GM19239 (cell line): ENCODE results near the gene TLE4.

Source experiments
- DNase-seq: peaks from one replicate; pipeline ENCODE4 v3.0.0; 2011; ENCODE audit warnings: low spot score; ENCODE audit not compliant: insufficient read length
- FAIRE-seq: peaks from 2 replicates; lab custom pipeline; 2011; peaks lifted over from hg19 to GRCh38; lab: Jason Lieb, UNC

Gene TLE4

DNA sequence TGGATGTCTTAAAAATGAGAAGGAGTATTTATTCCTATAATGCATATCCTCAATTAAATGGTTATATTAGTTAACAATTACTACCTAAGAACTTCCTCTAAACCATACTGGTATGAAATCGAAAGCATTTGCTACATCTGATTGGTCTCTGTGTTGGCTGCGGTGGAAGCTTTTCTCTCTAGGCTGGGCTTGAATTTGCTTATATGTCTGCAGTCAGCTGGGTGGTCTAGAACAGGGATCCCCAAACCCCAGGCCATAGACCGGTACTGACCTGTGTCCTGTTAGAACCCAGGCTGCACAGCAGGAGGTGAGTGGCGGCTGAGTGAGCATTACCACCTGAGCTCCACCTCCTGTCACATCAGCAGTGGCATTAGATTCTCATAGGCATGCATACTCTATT is 112.3 kb downstream of the TLE4 start:
- DNase-seq, result no peak
- FAIRE-seq, result no peak

DNA sequence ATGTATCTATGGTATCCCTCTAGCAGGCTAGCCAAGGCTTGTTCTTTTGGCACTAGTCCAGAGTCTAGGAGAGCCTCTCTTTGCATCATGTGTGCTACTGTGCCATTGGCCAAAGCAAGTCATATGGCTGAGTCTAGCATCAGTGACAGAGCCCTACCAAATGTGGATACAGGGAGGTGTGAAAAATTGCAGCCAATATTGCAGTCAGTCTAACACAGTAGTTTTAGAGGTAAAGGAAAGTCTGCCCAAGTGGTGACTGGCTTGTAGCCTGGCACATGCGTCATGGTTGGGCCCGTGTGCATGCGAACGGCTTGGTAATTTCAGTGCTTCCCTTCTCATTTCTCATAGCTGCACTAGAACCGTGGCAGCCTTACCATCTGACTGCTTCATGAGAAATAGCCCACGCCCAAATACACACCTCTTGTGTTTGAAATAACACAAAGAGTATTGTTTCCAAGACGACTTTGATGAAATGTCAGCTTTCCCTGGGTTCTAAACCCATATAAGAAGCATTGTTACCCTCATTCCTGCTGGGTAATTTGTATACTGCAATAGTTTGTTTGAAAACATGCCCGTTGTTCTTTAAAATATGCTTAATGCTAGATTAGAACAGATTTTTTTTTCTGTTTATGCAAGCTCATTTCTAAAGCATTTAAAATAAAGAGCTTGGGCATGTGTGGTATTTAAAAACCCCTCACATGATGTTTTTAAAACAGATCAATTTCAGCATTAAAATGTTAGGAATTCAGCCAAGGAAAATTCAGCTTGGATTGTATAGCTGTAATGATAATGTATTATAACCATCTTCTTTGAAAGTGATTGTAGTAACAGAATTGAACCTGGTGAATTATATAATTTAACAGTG is 113.2 kb downstream of the TLE4 start:
- FAIRE-seq (no peak), DNase-seq (no peak)

DNA sequence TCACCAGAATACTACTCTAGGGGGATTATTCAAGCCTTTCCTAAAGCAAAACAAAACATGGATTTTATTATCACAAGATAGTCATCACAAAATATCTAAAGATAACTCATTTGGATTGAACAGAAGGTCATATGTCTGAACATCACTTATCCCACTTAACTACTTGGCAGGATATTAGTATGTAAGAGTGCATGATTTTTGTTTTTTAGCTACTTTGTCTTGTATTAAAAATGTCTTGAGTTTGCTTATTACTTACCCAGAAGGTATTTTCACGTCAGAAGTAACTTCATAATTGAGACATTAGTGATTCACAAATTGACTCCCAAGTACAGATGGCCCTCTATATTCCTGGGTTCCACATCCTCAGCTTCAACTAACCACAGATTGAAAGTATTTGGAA is 113.8 kb downstream of the TLE4 start:
- FAIRE-seq, result no peak

DNA sequence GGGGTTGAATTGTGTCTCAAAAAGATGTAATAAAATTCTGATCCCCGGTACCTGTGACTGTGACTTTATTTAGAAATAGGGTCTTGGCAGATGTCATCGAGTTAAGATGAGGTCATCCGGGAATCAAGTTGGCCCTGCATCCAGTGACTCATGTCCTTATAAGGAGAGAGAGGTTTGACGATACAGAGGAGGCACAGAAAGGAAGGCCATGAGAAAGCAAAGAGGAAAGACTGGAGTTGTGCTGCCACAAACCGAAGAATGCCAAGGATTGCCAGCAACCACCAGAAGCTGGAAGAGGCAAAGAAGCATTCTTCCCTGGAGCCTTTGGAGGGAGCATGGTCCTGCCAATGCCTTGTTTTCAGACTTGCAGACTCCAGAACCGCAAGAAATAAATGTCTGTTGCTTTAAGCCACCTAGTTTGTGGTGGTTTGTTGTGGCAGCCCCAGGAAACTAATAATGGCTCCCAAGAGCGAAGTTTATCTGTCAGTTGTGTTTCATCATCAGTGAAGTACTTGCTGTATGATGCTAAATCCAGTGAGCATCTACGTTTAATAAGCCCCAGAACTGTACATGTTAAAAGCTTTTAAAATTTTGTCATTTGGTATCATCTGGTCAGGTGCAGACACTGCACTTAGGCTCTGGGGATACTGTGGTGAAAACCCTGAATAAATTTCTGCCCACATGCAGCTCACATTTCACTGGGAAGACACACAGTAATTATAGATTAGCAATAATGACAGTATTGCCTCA is 114.8 kb downstream of the TLE4 start:
- FAIRE-seq, result no peak
- DNase-seq, result no peak

More for the DNA sequence above, 113.8 kb downstream of the TLE4 start:
- DNase-seq, result no peak

DNA sequence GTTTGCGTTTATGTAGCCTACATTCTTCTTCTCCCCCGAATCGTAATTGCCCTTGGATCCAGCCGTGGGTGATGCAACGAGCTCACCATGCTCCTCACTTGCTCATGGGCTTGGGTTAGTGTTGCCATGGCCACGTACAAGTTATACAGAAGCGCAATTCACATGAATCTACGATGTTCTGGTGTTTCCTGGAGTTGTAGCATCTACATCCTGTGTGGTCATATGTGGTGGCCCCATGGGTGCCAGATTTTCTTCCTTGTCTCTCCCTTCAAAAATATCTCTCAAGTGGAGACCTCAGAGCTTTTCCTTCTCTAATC is 115.3 kb downstream of the TLE4 start:
- DNase-seq (no peak), FAIRE-seq (no peak)

DNA sequence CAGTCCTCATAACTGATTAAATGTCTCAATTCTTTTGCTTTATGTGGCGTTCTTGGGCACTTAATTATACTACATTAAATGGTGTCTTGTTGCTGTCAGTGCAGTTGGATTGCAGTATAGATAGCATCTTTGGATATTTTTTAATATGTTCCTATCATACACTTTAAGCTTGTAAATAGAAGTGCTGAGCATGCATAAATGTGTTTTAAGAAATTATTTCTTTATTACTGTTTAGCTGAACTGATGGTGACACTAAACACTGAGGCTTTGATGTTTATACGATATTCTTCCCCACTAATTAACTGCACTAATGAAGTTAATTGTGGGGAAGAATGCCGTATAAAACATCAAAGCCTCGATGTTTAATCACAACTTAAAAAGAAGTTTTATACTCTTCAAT is 116.6 kb downstream of the TLE4 start:
- DNase-seq (no peak), FAIRE-seq (no peak)

DNA sequence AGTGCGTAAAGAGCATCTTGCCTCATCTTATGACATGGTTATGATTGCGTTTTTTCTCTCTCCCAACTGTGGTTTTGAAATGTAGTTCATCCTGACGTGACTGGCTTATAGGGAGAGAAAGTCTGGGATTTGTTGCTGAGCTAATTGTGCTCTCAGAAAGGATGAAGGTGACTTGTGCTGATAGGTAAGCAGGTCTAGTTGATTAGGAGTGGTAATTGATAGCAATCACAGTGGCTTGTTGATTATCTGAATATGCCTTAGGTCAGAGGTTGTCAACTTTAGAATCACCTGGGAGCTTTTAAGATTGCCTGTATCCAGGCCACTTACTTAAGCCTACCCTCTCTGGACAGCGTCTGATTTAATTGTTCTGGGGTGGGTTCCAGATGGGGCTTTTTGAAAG is 117.8 kb downstream of the TLE4 start:
- no peak for DNase-seq
- no peak for FAIRE-seq

DNA sequence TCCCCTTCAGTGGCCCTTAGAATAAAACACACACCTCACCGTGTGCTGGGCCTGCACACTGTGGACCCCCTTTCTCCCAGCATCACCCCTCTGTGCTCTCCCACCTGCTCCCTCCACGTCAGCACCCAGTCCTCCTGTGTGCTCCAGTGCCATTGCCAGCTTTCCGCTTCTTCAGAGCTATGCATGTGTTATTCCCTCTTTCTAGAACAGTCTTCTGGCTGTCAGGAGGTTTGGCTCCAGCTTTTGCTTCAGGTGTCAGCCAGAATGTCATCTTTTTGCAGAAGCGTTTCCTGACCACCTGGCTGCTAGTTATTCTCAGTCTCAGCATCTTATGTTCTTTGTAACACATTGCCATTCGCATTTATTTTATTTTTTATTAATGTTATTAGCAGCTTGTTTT is 119.7 kb downstream of the TLE4 start:
- DNase-seq, result no peak
- FAIRE-seq, result no peak

DNA sequence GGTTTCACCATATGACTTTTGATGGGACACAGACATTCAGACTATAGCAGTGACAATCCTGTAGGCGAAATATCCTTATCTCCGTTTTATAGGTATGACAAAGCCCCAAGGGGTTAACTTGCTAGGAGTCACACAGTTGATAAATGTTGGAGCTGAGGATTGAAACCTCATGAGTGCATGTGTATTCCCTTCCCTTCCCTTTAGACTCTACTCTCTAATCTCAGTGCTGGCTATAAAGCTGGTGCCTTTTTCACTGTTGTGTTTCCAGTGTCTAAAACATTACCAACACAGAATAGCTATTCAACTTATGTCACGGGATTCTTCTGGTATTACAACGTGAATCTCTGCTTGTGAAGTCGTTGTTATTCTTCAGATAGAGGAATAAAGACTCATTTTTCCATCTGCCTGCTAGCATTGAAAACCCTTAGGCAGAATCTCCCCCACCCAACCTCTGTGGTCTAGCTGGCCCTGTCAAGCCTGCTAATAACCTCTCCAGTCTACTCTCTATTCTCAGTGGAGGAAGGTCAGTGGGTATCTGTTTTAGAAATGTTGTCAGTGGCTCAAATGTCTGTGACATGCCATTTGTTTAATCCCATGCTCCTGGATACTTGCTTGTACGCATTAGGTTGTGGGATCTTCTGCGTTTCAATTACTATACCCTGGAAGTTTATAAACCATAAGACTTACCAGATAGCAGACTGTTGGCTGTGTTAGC is 121.2 kb downstream of the TLE4 start:
- DNase-seq (no peak), FAIRE-seq (no peak)

DNA sequence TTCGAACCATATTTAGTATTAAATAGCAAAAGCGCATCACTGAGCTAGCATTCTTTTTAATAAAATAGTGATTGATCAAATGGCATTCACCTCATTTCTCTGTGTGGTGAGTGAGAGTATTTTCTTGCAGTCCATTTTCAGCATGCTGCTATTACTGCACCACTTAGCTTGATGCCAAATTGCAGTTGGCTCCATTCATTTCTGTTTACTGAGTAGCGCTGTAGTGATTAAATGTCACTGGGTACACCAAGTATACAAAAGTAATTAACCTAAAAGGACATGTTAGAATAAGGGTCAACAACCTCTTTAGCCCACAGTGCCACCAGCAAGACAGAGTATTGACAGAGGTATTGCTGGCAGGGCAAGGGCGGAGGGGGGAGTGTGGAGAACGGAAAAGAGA is 122.0 kb downstream of the TLE4 start:
- DNase-seq (no peak), FAIRE-seq (no peak)

DNA sequence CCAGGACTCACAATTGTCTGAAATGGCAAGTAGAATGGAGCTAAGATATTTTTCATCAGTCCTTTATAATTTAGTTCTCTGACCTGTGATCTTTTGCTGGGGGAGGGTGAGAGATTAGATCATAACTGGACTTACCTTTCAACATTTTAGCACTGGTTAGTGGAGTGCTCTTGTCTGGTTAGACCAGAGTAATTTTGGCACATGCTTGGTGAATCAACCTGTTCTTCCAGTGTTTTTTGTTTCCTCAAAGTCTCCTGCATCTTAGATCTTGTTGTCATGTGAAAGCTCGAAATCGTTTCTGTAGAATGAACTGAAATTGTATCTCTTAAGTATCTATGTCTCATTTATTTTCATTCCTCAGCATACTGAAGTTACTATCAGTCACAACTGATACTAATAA is 122.4 kb downstream of the TLE4 start:
- FAIRE-seq (no peak), DNase-seq (no peak)

DNA sequence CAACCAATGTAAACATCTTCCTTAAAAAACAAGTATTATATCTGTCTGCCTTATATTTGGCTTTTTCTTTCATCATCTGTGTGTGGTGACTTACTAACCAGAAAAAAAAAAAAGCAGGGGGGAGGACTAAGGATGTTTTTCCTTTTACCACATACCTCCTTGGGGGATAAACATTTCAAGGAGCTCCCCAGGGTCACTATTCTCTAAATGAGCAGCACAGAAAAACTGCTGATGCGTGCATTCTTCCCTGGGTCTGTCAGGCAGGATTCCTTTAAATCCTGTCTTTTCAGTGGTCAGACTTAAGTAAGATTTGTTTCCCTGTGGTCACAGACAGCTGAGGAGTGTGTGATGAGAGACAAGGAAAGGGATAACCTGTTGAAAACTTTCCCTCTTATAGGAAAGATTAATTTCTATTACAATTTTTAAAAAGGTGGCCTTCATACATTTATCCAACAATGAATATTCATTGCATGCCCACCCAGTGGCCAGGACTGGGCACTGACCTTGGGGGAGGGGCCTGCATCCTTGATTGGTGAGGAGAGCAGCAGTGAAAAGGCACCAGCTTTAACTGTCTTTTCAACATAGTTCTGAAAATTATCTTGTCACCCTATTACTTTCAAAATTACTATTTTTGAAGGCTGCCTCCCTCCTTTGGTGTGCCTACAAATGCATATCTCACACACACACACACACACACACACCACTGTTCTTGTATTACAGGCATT is 123.1 kb downstream of the TLE4 start:
- no peak for FAIRE-seq
- no peak for DNase-seq

DNA sequence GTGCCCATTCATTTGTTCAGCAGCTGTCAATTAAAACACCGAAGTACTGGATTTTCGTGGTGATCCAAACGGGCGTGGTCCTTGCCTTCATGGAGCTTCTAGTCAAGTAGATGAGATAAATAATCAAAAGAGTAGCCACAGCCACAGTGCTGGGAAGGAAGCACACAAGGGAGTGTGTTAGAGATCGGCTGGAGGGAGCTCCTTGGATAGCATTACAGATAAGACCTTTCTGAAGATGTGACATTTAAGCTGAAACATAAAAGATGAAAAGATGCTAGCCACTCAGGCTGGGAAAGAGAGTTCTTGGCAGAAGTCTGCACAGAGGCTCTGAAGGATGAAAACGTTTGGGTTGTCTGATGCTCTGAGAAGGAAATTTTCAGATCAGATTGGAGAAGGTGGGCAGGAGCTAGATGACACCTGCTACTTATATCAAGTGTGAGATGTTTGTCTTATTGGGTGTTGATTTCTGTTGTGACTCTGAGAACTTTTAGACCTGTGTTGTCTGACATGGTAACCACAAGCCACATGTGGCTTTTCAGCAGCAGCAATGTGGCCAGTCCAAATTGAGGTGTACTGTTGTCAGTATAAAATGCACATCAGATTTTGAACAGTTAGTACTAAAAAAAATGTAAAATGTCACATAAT is 123.9 kb downstream of the TLE4 start:
- no peak for FAIRE-seq
- DNase-seq, result no peak

DNA sequence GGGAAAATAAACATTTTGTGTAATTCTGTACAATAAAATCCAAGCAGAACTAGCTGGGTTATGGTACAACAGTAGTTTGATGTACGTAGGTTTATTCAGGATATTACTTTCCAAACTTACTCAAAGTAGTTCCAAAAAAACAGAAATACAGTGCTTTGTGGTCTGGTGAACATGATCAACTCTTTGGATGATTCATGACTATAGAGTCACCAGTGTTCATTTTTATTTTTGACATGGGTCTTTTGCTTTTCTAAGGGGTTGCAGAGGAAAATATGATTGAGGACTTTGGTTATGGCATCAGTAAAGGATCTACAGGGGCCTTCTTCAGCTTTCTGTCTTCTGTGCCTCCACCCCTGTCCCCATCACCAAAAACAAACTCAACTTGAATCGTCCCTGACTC is 127.2 kb downstream of the TLE4 start:
- DNase-seq (no peak), FAIRE-seq (no peak)

DNA sequence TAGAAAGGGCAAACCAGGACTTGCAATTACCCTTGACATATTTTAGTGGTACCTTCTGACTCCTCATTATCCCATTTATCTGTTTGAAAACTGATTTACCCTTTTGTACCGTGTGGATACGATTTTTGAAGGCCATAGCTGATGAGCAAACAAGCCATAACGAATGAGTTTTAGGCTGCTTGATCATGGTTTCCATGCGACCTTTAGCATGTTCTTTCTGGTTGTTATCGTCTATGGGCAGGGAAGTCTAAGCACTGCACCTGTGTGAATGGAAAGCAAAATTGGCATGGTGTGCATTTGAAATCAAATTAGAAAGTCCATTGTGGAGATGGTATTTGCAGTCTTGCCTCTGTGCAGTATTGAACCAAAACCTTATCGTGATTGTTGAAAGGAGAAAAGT is 127.7 kb downstream of the TLE4 start:
- no peak for FAIRE-seq

DNA sequence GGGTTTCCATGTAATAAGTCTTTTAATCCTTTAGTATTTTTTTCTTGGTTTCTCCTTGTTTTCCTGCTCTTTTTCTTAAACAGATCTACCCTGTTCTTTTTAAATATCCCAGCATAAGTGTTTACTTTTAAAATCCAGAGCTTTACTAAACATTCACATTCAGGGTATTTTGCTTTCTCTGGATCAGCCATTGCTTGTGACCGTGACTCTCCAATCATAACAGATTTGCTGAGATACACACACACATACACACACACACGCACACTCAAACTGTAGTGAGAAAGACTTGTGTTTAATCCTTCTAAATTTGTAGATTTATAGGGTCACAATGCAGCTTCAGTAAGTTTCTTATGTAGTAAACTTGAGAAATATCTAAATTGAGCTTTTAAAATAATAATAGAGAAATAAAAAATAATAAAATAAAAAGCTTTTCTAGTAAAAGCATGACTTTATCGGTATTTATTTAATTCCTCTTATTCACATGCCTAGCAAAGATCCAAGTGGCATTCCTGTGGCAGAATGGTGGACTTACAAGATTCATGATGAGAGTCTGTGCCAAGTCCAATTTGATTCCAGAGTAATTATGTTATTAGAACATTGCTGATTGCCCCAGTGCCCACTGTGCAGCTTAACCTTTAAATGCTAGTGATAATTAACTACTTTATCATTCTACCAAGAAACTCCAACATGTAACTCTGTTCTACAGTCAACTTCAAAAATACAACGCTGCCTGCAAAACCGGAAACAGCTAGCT is 129.0 kb downstream of the TLE4 start:
- FAIRE-seq, result no peak
- DNase-seq, result no peak

More for the DNA sequence above, 127.7 kb downstream of the TLE4 start:
- DNase-seq, result no peak

DNA sequence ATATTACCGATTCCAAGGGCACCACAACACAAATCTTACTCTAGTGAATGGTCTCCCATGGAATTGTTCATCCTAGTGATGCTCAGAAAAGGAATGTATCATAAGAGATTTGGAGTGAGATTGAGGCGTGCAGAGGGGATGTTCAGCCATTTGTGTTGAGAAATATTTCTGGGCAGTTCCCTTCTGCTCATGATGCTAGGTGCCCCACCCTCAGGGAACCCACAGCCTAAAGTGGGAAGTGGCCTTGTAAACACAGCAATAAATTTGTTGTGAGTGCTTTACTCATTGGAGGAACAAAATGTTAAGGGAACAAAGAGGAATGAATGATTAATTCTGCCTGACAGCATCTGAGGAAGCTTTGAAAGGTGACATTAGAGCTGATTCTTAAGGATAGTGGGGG is 129.9 kb downstream of the TLE4 start:
- DNase-seq (no peak), FAIRE-seq (no peak)

DNA sequence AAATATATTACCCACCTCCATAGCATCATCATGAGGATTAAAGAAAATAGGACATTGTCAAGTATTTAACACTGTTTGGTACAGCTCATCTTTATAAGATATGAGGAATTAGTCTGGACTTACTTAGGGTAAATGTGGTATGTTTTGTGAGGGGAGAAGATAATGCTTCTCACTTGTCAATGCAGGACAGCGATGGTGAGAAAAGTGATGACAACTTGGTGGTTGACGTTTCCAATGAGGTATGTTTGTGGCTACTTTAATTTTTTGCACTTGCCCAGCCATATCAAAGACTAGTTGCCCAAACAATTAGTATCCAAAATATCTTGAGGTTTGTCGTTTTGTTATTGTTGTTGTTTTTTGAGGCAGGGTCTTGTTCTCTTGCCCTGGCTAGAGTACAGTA is 133.9 kb downstream of the TLE4 start:
- DNase-seq (no peak), FAIRE-seq (no peak)

DNA sequence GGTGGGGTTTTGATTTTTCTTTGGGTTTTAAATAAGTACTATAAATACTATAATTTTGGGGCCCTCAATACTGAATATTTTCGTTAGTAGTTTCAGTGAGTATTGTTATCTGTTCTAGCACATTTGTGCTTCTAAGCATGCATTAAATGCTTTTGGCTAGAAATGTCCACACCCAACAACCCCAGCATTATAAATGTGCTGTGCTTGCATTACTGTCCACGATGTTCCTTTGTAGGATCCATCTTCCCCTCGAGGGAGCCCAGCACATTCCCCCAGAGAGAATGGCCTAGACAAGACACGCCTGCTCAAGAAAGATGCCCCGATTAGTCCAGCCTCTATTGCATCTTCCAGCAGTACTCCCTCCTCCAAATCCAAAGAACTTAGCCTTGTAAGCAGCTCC is 134.7 kb downstream of the TLE4 start:
- FAIRE-seq (no peak), DNase-seq (no peak)
